ENCODE measurements around the gene FGF16.
A peak's percentile ranks its signal among the peaks of the same experiment; 100 is the strongest.
"Not testable (repeated sequence)": the region's sequence is repeated elsewhere in the genome, so short reads cannot be mapped to it uniquely, and the experiment has no call there.

FGF16 gene

GRCh38 chrX:77447653-77448569, 722 bp downstream of the FGF16 start:
- peak; percentile 25 for DNase-seq

GRCh38 chrX:77450415-77450814, 3.2 kb downstream of the FGF16 start:
- peak; percentile 23 for DNase-seq

GRCh38 chrX:77450996-77451395, 3.8 kb downstream of the FGF16 start:
- DNase-seq, result peak; percentile 36

- no peak for DNase-seq
Observed at GRCh38 chrX:77453190-77453589, 6.0 kb downstream of the FGF16 start.

GRCh38 chrX:77455437-77455836, 8.2 kb downstream of the FGF16 start:
- no peak for DNase-seq

- no peak for DNase-seq
Observed at GRCh38 chrX:77484045-77484444, 36.9 kb downstream of the FGF16 start.

- peak; percentile 29 for DNase-seq
Observed at GRCh38 chrX:77493677-77494553, 46.7 kb downstream of the FGF16 start.

GRCh38 chrX:77500164-77500563, 53.0 kb downstream of the FGF16 start:
- not testable (repeated sequence) for DNase-seq

- DNase-seq, result no peak
Observed at GRCh38 chrX:77502951-77503525, 55.8 kb downstream of the FGF16 start.

- DNase-seq, result no peak
Observed at GRCh38 chrX:77505227-77505626, 58.0 kb downstream of the FGF16 start.

Measured in femur (tissue), 1 donor.